Sigmoid colon (tissue), 4 donors: ENCODE data around the gene OR14A16.

Experiments
- POLR2AphosphoS5 ChIP-seq, 4 donors: sonication (generic); formaldehyde crosslinking; IDR thresholded peaks; one replicate each; pipeline ENCODE4 v1.6.1; 2017; ENCODE audit warnings: antibody characterized with exemption in 4 of 4
- TF ChIP-seq, protein P1 (sequence below), 4 experiments: fragments of 450-650 bp in 3 of 4; fragments of 200-600 bp in 1 of 4; IDR thresholded peaks; one replicate each; pipeline ENCODE4 v1.5.1; 2016 to 2019; ENCODE audit warnings: antibody characterized with exemption in 4 of 4, mild to moderate bottlenecking in 3 of 4, moderate library complexity in 2 of 4

DNA sequence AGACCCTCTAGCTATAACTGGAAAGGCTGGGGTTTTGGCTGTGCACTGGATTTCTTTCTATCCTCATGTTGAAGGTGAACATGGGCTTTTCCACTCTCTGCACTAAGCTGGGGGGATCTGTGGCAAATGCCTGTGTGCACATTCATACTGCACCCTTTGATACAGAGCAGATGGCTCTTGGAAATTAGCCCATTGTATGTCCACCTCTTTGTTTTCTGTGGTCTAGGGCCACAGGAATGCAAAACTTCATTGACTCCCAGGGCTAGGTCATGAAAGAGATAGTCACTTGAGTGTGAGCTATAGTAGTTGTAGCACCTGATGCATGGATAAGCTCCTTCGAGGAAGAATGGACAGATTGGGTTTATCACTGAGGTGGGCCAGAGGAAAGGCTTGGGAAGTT lies 5.7 kb upstream of the OR14A16 start:
- TF ChIP-seq POLR2AphosphoS5 (IDR thresholded peaks at IDR 0.05) = no peak
- TF ChIP-seq, protein P1, sequence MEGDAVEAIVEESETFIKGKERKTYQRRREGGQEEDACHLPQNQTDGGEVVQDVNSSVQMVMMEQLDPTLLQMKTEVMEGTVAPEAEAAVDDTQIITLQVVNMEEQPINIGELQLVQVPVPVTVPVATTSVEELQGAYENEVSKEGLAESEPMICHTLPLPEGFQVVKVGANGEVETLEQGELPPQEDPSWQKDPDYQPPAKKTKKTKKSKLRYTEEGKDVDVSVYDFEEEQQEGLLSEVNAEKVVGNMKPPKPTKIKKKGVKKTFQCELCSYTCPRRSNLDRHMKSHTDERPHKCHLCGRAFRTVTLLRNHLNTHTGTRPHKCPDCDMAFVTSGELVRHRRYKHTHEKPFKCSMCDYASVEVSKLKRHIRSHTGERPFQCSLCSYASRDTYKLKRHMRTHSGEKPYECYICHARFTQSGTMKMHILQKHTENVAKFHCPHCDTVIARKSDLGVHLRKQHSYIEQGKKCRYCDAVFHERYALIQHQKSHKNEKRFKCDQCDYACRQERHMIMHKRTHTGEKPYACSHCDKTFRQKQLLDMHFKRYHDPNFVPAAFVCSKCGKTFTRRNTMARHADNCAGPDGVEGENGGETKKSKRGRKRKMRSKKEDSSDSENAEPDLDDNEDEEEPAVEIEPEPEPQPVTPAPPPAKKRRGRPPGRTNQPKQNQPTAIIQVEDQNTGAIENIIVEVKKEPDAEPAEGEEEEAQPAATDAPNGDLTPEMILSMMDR (IDR thresholded peaks at IDR 0.05) = no peak
